GM18873 (cell line): ENCODE measurements around the gene ARSB.
"Not testable (repeated sequence)": the region's sequence is repeated elsewhere in the genome, so short reads cannot be mapped to it uniquely, and the experiment has no call there.

ENCODE experiments used
- ATAC-seq: cut with Tn5 transposase; IDR thresholded peaks from one replicate; pipeline ENCODE4 v1.9.1; 2021; ENCODE audit warnings: mild to moderate bottlenecking, moderate library complexity, moderate number of reproducible peaks; ENCODE audit not compliant: unreplicated experiment, low FRiP score

ARSB gene

GRCh38 chr5:78958672-78959445 is 26.3 kb downstream of the ARSB start:
- no peak for ATAC-seq

- ATAC-seq = no peak
Measured at GRCh38 chr5:78956901-78957300, 28.2 kb downstream of the ARSB start.

- no peak for ATAC-seq
Measured at GRCh38 chr5:78953092-78953800, 31.9 kb downstream of the ARSB start.

- ATAC-seq = no peak
Measured at GRCh38 chr5:78930721-78931120, 54.4 kb downstream of the ARSB start.

- no peak for ATAC-seq
Measured at GRCh38 chr5:78929833-78930232, 55.3 kb downstream of the ARSB start.

GRCh38 chr5:78927657-78928282 is 57.3 kb downstream of the ARSB start:
- no peak for ATAC-seq

- ATAC-seq = no peak
Measured at GRCh38 chr5:78926252-78926651, 58.9 kb downstream of the ARSB start.

GRCh38 chr5:78925129-78925876 is 59.8 kb downstream of the ARSB start:
- ATAC-seq = no peak

- no peak for ATAC-seq
Measured at GRCh38 chr5:78923622-78923970, 61.5 kb downstream of the ARSB start.

- no peak for ATAC-seq
Measured at GRCh38 chr5:78922879-78923621, 62.1 kb downstream of the ARSB start.

- ATAC-seq = no peak
Measured at GRCh38 chr5:78920604-78921003, 64.5 kb downstream of the ARSB start.

- ATAC-seq = no peak
Measured at GRCh38 chr5:78919796-78920195, 65.3 kb downstream of the ARSB start.

GRCh38 chr5:78916044-78916443 is 69.1 kb downstream of the ARSB start:
- ATAC-seq = no peak

GRCh38 chr5:78915170-78915569 is 69.9 kb downstream of the ARSB start:
- no peak for ATAC-seq

- ATAC-seq = no peak
Measured at GRCh38 chr5:78912811-78913210, 72.3 kb downstream of the ARSB start.

- no peak for ATAC-seq
Measured at GRCh38 chr5:78912085-78912771, 72.9 kb downstream of the ARSB start.

GRCh38 chr5:78909224-78909983 is 75.7 kb downstream of the ARSB start:
- ATAC-seq = not testable (repeated sequence)

- no peak for ATAC-seq
Measured at GRCh38 chr5:78908173-78909061, 76.7 kb downstream of the ARSB start.
